ENCODE measurements around the gene DYNC1H1.
A peak's percentile ranks its signal among the peaks of the same experiment; 100 is the strongest.

Gene DYNC1H1

GRCh38 chr14:101964297-101965180 lies at the start of gene DYNC1H1:
Gene DYNC1H1, plus strand, starts transcription at chr14:101964573. Its CDS starts 119 bp downstream, at chr14:101964692.
- peak; percentile 70 for DNase-seq (ENCODE audit: low read depth)

- DNase-seq (ENCODE audit: low read depth): no peak
Measured at GRCh38 chr14:101915871-101916815, 48.2 kb upstream of the DYNC1H1 start.

- no peak for DNase-seq (ENCODE audit: low read depth)
Measured at GRCh38 chr14:101916816-101917412, 47.5 kb upstream of the DYNC1H1 start.

- no peak for DNase-seq (ENCODE audit: low read depth)
Measured at GRCh38 chr14:101917413-101918017, 46.9 kb upstream of the DYNC1H1 start.

- DNase-seq (ENCODE audit: low read depth): no peak
Measured at GRCh38 chr14:101918065-101918989, 46.0 kb upstream of the DYNC1H1 start.

- DNase-seq (ENCODE audit: low read depth): no peak
Measured at GRCh38 chr14:101920271-101920670, 44.1 kb upstream of the DYNC1H1 start.

GRCh38 chr14:101922866-101923265 lies 41.5 kb upstream of the DYNC1H1 start:
- DNase-seq (ENCODE audit: low read depth): no peak

GRCh38 chr14:101925152-101925551 lies 39.2 kb upstream of the DYNC1H1 start:
- no peak for DNase-seq (ENCODE audit: low read depth)

GRCh38 chr14:101926085-101926484 lies 38.3 kb upstream of the DYNC1H1 start:
- no peak for DNase-seq (ENCODE audit: low read depth)

- no peak for DNase-seq (ENCODE audit: low read depth)
Measured at GRCh38 chr14:101926620-101927019, 37.8 kb upstream of the DYNC1H1 start.

GRCh38 chr14:101927859-101928258 lies 36.5 kb upstream of the DYNC1H1 start:
- no peak for DNase-seq (ENCODE audit: low read depth)

- no peak for DNase-seq (ENCODE audit: low read depth)
Measured at GRCh38 chr14:101928415-101928841, 35.9 kb upstream of the DYNC1H1 start.

GRCh38 chr14:101929096-101929495 lies 35.3 kb upstream of the DYNC1H1 start:
- no peak for DNase-seq (ENCODE audit: low read depth)

- DNase-seq (ENCODE audit: low read depth): no peak
Measured at GRCh38 chr14:101929946-101930345, 34.4 kb upstream of the DYNC1H1 start.

- DNase-seq (ENCODE audit: low read depth): no peak
Measured at GRCh38 chr14:101932673-101933072, 31.7 kb upstream of the DYNC1H1 start.

GRCh38 chr14:101933209-101933608 lies 31.2 kb upstream of the DYNC1H1 start:
- DNase-seq (ENCODE audit: low read depth): no peak

- DNase-seq (ENCODE audit: low read depth): no peak
Measured at GRCh38 chr14:101934601-101935150, 29.7 kb upstream of the DYNC1H1 start.

- DNase-seq (ENCODE audit: low read depth): no peak
Measured at GRCh38 chr14:101937926-101938767, 26.2 kb upstream of the DYNC1H1 start.

GRCh38 chr14:101939646-101940170 lies 24.7 kb upstream of the DYNC1H1 start:
- DNase-seq (ENCODE audit: low read depth): no peak
